Bronchial epithelial cell (primary cell): ENCODE results near the gene KBTBD4. TPM values are rescaled to one million over a fixed set of nuclear protein-coding genes. Genes with fewer than 3 reads are reported as not detected.
"Not testable (repeated sequence)": the region's sequence is repeated elsewhere in the genome, so short reads cannot be mapped to it uniquely, and the experiment has no call there.

Source experiments
- DNase-seq: peaks from one replicate; pipeline ENCODE4 v3.0.0-alpha.2; 2010; ENCODE audit warnings: low read depth
- FAIRE-seq: peaks from 2 replicates; lab custom pipeline; 2011; peaks lifted over from hg19 to GRCh38; lab: Jason Lieb, UNC
- H3K27me3 ChIP-seq: 2 replicates; pipeline ENCODE4 v1.5.1; 2011; ENCODE audit warnings: low read length; ENCODE audit not compliant: control insufficient read depth, insufficient read depth
- H3K36me3 ChIP-seq: 2 replicates; pipeline ENCODE4 v1.5.1; 2011; ENCODE audit warnings: low read length; ENCODE audit not compliant: control insufficient read depth, insufficient read depth
- H3K4me3 ChIP-seq: 2 replicates; pipeline ENCODE4 v1.5.1; 2011; ENCODE audit warnings: mild to moderate bottlenecking, low read depth, low read length, control low read depth
- CTCF ChIP-seq: IDR thresholded peaks from 2 replicates; pipeline ENCODE4 v1.5.1; 2011; ENCODE audit warnings: mild to moderate bottlenecking, moderate library complexity, low read length, control low read depth, inconsistent platforms; ENCODE audit not compliant: insufficient read depth, severe bottlenecking
- total RNA-seq: library from RNA; depleted of rRNA; stranded (reverse); fragments of >200 nt; gene quantifications from 2 replicates; pipeline ENCODE4 v1.2.1, GENCODE V29; 2014

The KBTBD4 gene
- total RNA-seq, 1 donor from 2014 or later = 14.7 TPM

GRCh38 chr11:47560426-47560825, 18.3 kb downstream of the KBTBD4 start:
- no peak for TF ChIP-seq CTCF
- Histone ChIP-seq H3K27me3 (no peaks in the 10 kb centered on the region), H3K36me3 (peaks cover 2% of the 10 kb centered on the region), H3K4me3 (no peak overlapping the region)
- FAIRE-seq = no peak
- DNase-seq = peak; percentile 46

GRCh38 chr11:47558695-47559094, 20.1 kb downstream of the KBTBD4 start:
- H3K36me3 ChIP-seq = peaks cover 2% of the 10 kb centered on the region
- no peaks in the 10 kb centered on the region for H3K27me3 ChIP-seq
- no peak for TF ChIP-seq CTCF
- no peak for FAIRE-seq
- DNase-seq = no peak
- no peak overlapping the region for H3K4me3 ChIP-seq

GRCh38 chr11:47557004-47557403, 21.8 kb downstream of the KBTBD4 start:
- not testable (repeated sequence) for H3K36me3 ChIP-seq, H3K27me3 ChIP-seq, DNase-seq, H3K4me3 ChIP-seq, FAIRE-seq

GRCh38 chr11:47553406-47553743, 25.4 kb downstream of the KBTBD4 start:
- peak overlapping the region; percentile 95 for H3K4me3 ChIP-seq
- DNase-seq (no peak), FAIRE-seq (no peak)
- peaks cover 2% of the 10 kb centered on the region for H3K36me3 ChIP-seq
- no peaks in the 10 kb centered on the region for H3K27me3 ChIP-seq
- no peak for TF ChIP-seq CTCF

- TF ChIP-seq CTCF = peak; percentile 84
- FAIRE-seq (no peak), DNase-seq (peak; percentile 72)
- Histone ChIP-seq H3K36me3 (peaks cover 2% of the 10 kb centered on the region), H3K4me3 (peak within 1 kb of the TSS; percentile 95), H3K27me3 (no peaks in the 10 kb centered on the region)
Observed at GRCh38 chr11:47552566-47553405, 26.0 kb downstream of the KBTBD4 start, which contains the start of gene CELF1. TSS of gene CELF1 (minus strand) at chr11:47553132. CDS start at chr11:47499523, 53,609 bp downstream.

GRCh38 chr11:47552056-47552565, 26.7 kb downstream of the KBTBD4 start:
- TF ChIP-seq CTCF = no peak
- H3K4me3 ChIP-seq = peak overlapping the region; percentile 95
- no peak for FAIRE-seq
- no peaks in the 10 kb centered on the region for H3K36me3 ChIP-seq
- no peaks in the 10 kb centered on the region for H3K27me3 ChIP-seq
- peak; percentile 38 for DNase-seq
